HG03442 (cell line): ENCODE measurements around the gene UGT1A8.
"Not testable (repeated sequence)": the region's sequence is repeated elsewhere in the genome, so short reads cannot be mapped to it uniquely, and the experiment has no call there.

Experiments used
- ATAC-seq: cut with Tn5 transposase; IDR thresholded peaks from one replicate; pipeline ENCODE4 v1.9.1; 2021; ENCODE audit warnings: mild to moderate bottlenecking, moderate library complexity; ENCODE audit not compliant: unreplicated experiment

Gene UGT1A8

GRCh38 chr2:233638836-233639235, 21.4 kb downstream of the UGT1A8 start:
- no peak for ATAC-seq

- no peak for ATAC-seq
Measured at GRCh38 chr2:233639860-233640259, 22.4 kb downstream of the UGT1A8 start.

- no peak for ATAC-seq
Measured at GRCh38 chr2:233643128-233643527, 25.7 kb downstream of the UGT1A8 start.

- ATAC-seq: not testable (repeated sequence)
Measured at GRCh38 chr2:233646033-233646432, 28.6 kb downstream of the UGT1A8 start.

GRCh38 chr2:233650981-233651380, 33.5 kb downstream of the UGT1A8 start:
- no peak for ATAC-seq

GRCh38 chr2:233651430-233651829, 34.0 kb downstream of the UGT1A8 start:
- no peak for ATAC-seq

- no peak for ATAC-seq
Measured at GRCh38 chr2:233654501-233654900, 37.1 kb downstream of the UGT1A8 start.

- ATAC-seq: no peak
Measured at GRCh38 chr2:233655043-233655442, 37.6 kb downstream of the UGT1A8 start.

GRCh38 chr2:233655943-233656342, 38.5 kb downstream of the UGT1A8 start:
- not testable (repeated sequence) for ATAC-seq

- ATAC-seq: no peak
Measured at GRCh38 chr2:233656443-233656842, 39.0 kb downstream of the UGT1A8 start.

- ATAC-seq: no peak
Measured at GRCh38 chr2:233658610-233659009, 41.2 kb downstream of the UGT1A8 start.

- no peak for ATAC-seq
Measured at GRCh38 chr2:233663911-233664310, 46.5 kb downstream of the UGT1A8 start.

- no peak for ATAC-seq
Measured at GRCh38 chr2:233668605-233669260, 51.3 kb downstream of the UGT1A8 start.

GRCh38 chr2:233671290-233672161, 54.1 kb downstream of the UGT1A8 start, which contains the start of gene UGT1A9:
UGT1A9 (plus strand) TSS chr2:233671898; CDS start chr2:233671935, 37 bp downstream.
- ATAC-seq: no peak

- no peak for ATAC-seq
Measured at GRCh38 chr2:233672886-233673285, 55.5 kb downstream of the UGT1A8 start.

- no peak for ATAC-seq
Measured at GRCh38 chr2:233673896-233674295, 56.5 kb downstream of the UGT1A8 start.

- ATAC-seq: no peak
Measured at GRCh38 chr2:233674314-233674713, 56.9 kb downstream of the UGT1A8 start.

GRCh38 chr2:233674995-233675394, 57.6 kb downstream of the UGT1A8 start:
- ATAC-seq: no peak

GRCh38 chr2:233676046-233676445, 58.6 kb downstream of the UGT1A8 start:
- ATAC-seq: no peak

- no peak for ATAC-seq
Measured at GRCh38 chr2:233679196-233679595, 61.8 kb downstream of the UGT1A8 start.

GRCh38 chr2:233680361-233681045, 63.1 kb downstream of the UGT1A8 start:
- ATAC-seq: no peak
